ENCODE results near the gene HFE.
A peak's percentile ranks its signal among the peaks of the same experiment; 100 is the strongest.

The HFE gene

GRCh38 chr6:26126394-26127235 lies 39.4 kb downstream of the HFE start:
- in situ Hi-C loops (cut with HindIII; ENCODE audit: low sequenced_read_pairs), result no loop called here
- no peak for DNase-seq (ENCODE audit: low read depth, low spot score)
- H3K4me3 ChIP-seq (ENCODE audit: low read depth, low read length), result peak overlapping the region; percentile 99
- TF ChIP-seq CTCF (IDR thresholded peaks at IDR 0.05; ENCODE audit: low read depth, low read length), result no peak

GRCh38 chr6:26128013-26128771 lies 41.0 kb downstream of the HFE start:
- TF ChIP-seq CTCF (IDR thresholded peaks at IDR 0.05; ENCODE audit: low read depth, low read length), result no peak
- H3K4me3 ChIP-seq (ENCODE audit: low read depth, low read length), result no peak overlapping the region
- in situ Hi-C loops (cut with HindIII; ENCODE audit: low sequenced_read_pairs), result no loop called here
- no peak for DNase-seq (ENCODE audit: low read depth, low spot score)

- DNase-seq (ENCODE audit: low read depth, low spot score), result no peak
- no peak overlapping the region for H3K4me3 ChIP-seq (ENCODE audit: low read depth, low read length)
- in situ Hi-C loops (cut with HindIII; ENCODE audit: low sequenced_read_pairs), result no loop called here
- no peak for TF ChIP-seq CTCF (IDR thresholded peaks at IDR 0.05; ENCODE audit: low read depth, low read length)
Observed at GRCh38 chr6:26129656-26130055, 42.4 kb downstream of the HFE start.

DNA sequence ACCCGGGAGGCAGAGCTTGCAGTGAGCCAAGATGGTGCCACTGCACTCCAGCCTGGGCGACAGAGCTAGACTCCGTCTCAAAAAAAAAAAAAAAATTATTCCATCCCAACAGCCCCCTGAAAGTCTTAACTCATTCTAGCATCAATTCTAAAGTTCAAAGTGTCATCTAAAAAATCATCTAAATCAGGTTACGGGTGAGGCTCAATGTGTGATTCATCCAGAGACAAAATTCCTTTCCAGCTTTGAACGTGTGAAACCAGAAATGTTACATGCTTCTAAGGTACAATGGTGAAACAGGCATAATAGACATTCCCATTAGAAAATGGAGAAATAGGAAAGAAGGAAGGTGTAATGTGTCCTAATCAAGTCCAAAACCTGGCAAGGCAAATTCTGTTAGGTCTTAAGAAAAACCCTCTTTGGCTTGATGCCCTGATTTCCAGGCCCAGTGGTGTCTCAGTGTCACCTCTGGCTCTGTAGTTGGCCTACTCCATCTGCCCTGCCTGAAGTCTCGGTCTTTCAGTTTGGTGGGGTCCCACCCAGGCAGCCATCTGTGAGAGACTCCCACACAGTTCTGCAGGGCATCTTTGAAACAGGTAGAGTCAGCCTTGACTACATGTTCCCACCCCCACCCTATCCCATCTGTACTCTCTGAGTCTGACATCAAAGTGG lies 43.5 kb downstream of the HFE start:
- no peak for DNase-seq (ENCODE audit: low read depth, low spot score)
- TF ChIP-seq CTCF (IDR thresholded peaks at IDR 0.05; ENCODE audit: low read depth, low read length), result no peak
- H3K4me3 ChIP-seq (ENCODE audit: low read depth, low read length), result no peak overlapping the region
- in situ Hi-C loops (cut with HindIII; ENCODE audit: low sequenced_read_pairs), result no loop called here

- no peak overlapping the region for H3K4me3 ChIP-seq (ENCODE audit: low read depth, low read length)
- DNase-seq (ENCODE audit: low read depth, low spot score), result no peak
- no peak for TF ChIP-seq CTCF (IDR thresholded peaks at IDR 0.05; ENCODE audit: low read depth, low read length)
- in situ Hi-C loops (cut with HindIII; ENCODE audit: low sequenced_read_pairs), result no loop called here
Observed at GRCh38 chr6:26131618-26132017, 44.4 kb downstream of the HFE start.

- in situ Hi-C loops (cut with HindIII; ENCODE audit: low sequenced_read_pairs), result no loop called here
Observed at GRCh38 chr6:26133730-26134129, 46.5 kb downstream of the HFE start.

More at GRCh38 chr6:26133730-26134129, 46.5 kb downstream of the HFE start:
- H3K4me3 ChIP-seq (ENCODE audit: low read depth, low read length), result no peak overlapping the region
- DNase-seq (ENCODE audit: low read depth, low spot score), result no peak
- TF ChIP-seq CTCF (IDR thresholded peaks at IDR 0.05; ENCODE audit: low read depth, low read length), result no peak

Data from astrocyte of the spinal cord (primary cell).